ENCODE data around the gene GNB1. TPM values are rescaled to one million over a fixed set of nuclear protein-coding genes. Genes with fewer than 3 reads are reported as not detected.

GNB1 gene
- total RNA-seq, 1 experiment from 2014 or later: 184 TPM

- Histone ChIP-seq H3K27ac (no peak overlapping the region), H3K27me3 (no peaks in the 10 kb centered on the region), H3K4me3 (no peak overlapping the region), H3K9me3 (replicated peaks) (no peaks in the 10 kb centered on the region), H3K4me1 (peaks cover 6% of the 10 kb centered on the region), H3K36me3 (peaks cover 24% of the 10 kb centered on the region)
- DNase-seq: no peak
Observed at GRCh38 chr1:1847890-1848289, 43.0 kb downstream of the GNB1 start.

- DNase-seq: no peak
- Histone ChIP-seq H3K27ac (no peak overlapping the region), H3K4me3 (no peak overlapping the region), H3K36me3 (peaks cover 22% of the 10 kb centered on the region), H3K4me1 (peaks cover 7% of the 10 kb centered on the region), H3K27me3 (no peaks in the 10 kb centered on the region), H3K9me3 (replicated peaks) (no peaks in the 10 kb centered on the region)
Observed at GRCh38 chr1:1847061-1847850, 43.6 kb downstream of the GNB1 start.

- Histone ChIP-seq H3K27ac (no peak overlapping the region), H3K9me3 (replicated peaks) (no peaks in the 10 kb centered on the region), H3K4me1 (peaks cover 7% of the 10 kb centered on the region), H3K4me3 (no peak overlapping the region), H3K36me3 (peaks cover 19% of the 10 kb centered on the region), H3K27me3 (no peaks in the 10 kb centered on the region)
- DNase-seq: no peak
Observed at GRCh38 chr1:1846386-1846918, 44.4 kb downstream of the GNB1 start.

GRCh38 chr1:1842360-1843146 lies 48.3 kb downstream of the GNB1 start:
- Histone ChIP-seq H3K27me3 (no peaks in the 10 kb centered on the region), H3K9me3 (replicated peaks) (no peaks in the 10 kb centered on the region), H3K4me1 (peaks cover 7% of the 10 kb centered on the region), H3K36me3 (peaks cover 29% of the 10 kb centered on the region), H3K27ac (no peak overlapping the region), H3K4me3 (no peak overlapping the region)
- DNase-seq: peak; percentile 47 to 68

GRCh38 chr1:1841575-1841995 lies 49.3 kb downstream of the GNB1 start:
- H3K36me3 ChIP-seq: peaks cover 31% of the 10 kb centered on the region
- DNase-seq: no peak
- H3K27ac ChIP-seq: no peak overlapping the region
- H3K4me1 ChIP-seq: peaks cover 7% of the 10 kb centered on the region
- no peaks in the 10 kb centered on the region for H3K27me3 ChIP-seq
- H3K9me3 ChIP-seq (replicated peaks): no peaks in the 10 kb centered on the region
- no peak overlapping the region for H3K4me3 ChIP-seq

- H3K9me3 ChIP-seq (replicated peaks): no peaks in the 10 kb centered on the region
- H3K36me3 ChIP-seq: peaks cover 40% of the 10 kb centered on the region
- DNase-seq: no peak
- no peak overlapping the region for H3K27ac ChIP-seq
- H3K4me3 ChIP-seq: no peak overlapping the region
- H3K4me1 ChIP-seq: peaks cover 15% of the 10 kb centered on the region
- no peaks in the 10 kb centered on the region for H3K27me3 ChIP-seq
Observed at GRCh38 chr1:1839311-1839965, 51.4 kb downstream of the GNB1 start.

GRCh38 chr1:1836119-1836518 lies 54.8 kb downstream of the GNB1 start:
- Histone ChIP-seq H3K27ac (no peak overlapping the region), H3K9me3 (replicated peaks) (no peaks in the 10 kb centered on the region), H3K4me1 (peaks cover 11% of the 10 kb centered on the region), H3K36me3 (peaks cover 52% of the 10 kb centered on the region), H3K27me3 (no peaks in the 10 kb centered on the region), H3K4me3 (no peak overlapping the region)
- no peak for DNase-seq

GRCh38 chr1:1835546-1835945 lies 55.3 kb downstream of the GNB1 start:
- Histone ChIP-seq H3K4me3 (no peak overlapping the region), H3K9me3 (replicated peaks) (no peaks in the 10 kb centered on the region), H3K27ac (no peak overlapping the region), H3K4me1 (peaks cover 11% of the 10 kb centered on the region), H3K27me3 (no peaks in the 10 kb centered on the region), H3K36me3 (peaks cover 55% of the 10 kb centered on the region)
- DNase-seq: no peak

GRCh38 chr1:1833916-1834325 lies 57.0 kb downstream of the GNB1 start:
- Histone ChIP-seq H3K4me3 (no peak overlapping the region), H3K36me3 (peaks cover 56% of the 10 kb centered on the region), H3K9me3 (replicated peaks) (no peaks in the 10 kb centered on the region), H3K27ac (no peak overlapping the region), H3K4me1 (peaks cover 11% of the 10 kb centered on the region), H3K27me3 (no peaks in the 10 kb centered on the region)
- peak; percentile 67 to 78 for DNase-seq

- no peak overlapping the region for H3K4me3 ChIP-seq
- H3K36me3 ChIP-seq: peaks cover 55% of the 10 kb centered on the region
- no peak overlapping the region for H3K27ac ChIP-seq
- DNase-seq: no peak
- peaks cover 11% of the 10 kb centered on the region for H3K4me1 ChIP-seq
- no peaks in the 10 kb centered on the region for H3K9me3 ChIP-seq (replicated peaks)
- H3K27me3 ChIP-seq: no peaks in the 10 kb centered on the region
Observed at GRCh38 chr1:1833456-1833855, 57.4 kb downstream of the GNB1 start.

- Histone ChIP-seq H3K4me1 (peaks cover 17% of the 10 kb centered on the region), H3K36me3 (peaks cover 59% of the 10 kb centered on the region), H3K9me3 (replicated peaks) (no peaks in the 10 kb centered on the region), H3K27me3 (no peaks in the 10 kb centered on the region), H3K27ac (no peak overlapping the region), H3K4me3 (no peak overlapping the region)
- no peak for DNase-seq
Observed at GRCh38 chr1:1832820-1833219, 58.1 kb downstream of the GNB1 start.

GRCh38 chr1:1832166-1832565 lies 58.7 kb downstream of the GNB1 start:
- peaks cover 24% of the 10 kb centered on the region for H3K4me1 ChIP-seq
- no peak overlapping the region for H3K27ac ChIP-seq
- DNase-seq: no peak
- peaks cover 53% of the 10 kb centered on the region for H3K36me3 ChIP-seq
- H3K27me3 ChIP-seq: no peaks in the 10 kb centered on the region
- H3K4me3 ChIP-seq: no peak overlapping the region
- H3K9me3 ChIP-seq (replicated peaks): no peaks in the 10 kb centered on the region

- Histone ChIP-seq H3K27ac (no peak overlapping the region), H3K27me3 (no peaks in the 10 kb centered on the region), H3K9me3 (replicated peaks) (no peaks in the 10 kb centered on the region), H3K4me1 (peaks cover 26% of the 10 kb centered on the region), H3K36me3 (peaks cover 59% of the 10 kb centered on the region), H3K4me3 (no peak overlapping the region)
- DNase-seq: peak; percentile 30 to 39
Observed at GRCh38 chr1:1827089-1827848, 63.6 kb downstream of the GNB1 start.

GRCh38 chr1:1826356-1827088 lies 64.4 kb downstream of the GNB1 start:
- Histone ChIP-seq H3K27ac (no peak overlapping the region), H3K36me3 (peaks cover 61% of the 10 kb centered on the region), H3K4me1 (peaks cover 26% of the 10 kb centered on the region), H3K9me3 (replicated peaks) (no peaks in the 10 kb centered on the region), H3K4me3 (no peak overlapping the region), H3K27me3 (no peaks in the 10 kb centered on the region)
- no peak for DNase-seq
